ENCODE measurements around the gene PSMD8. TPM values are rescaled to one million over a fixed set of nuclear protein-coding genes. Genes with fewer than 3 reads are reported as not detected.
A peak's percentile ranks its signal among the peaks of the same experiment; 100 is the strongest.

The PSMD8 gene
- polyA plus RNA-seq, 1 experiment = 287 TPM

DNA sequence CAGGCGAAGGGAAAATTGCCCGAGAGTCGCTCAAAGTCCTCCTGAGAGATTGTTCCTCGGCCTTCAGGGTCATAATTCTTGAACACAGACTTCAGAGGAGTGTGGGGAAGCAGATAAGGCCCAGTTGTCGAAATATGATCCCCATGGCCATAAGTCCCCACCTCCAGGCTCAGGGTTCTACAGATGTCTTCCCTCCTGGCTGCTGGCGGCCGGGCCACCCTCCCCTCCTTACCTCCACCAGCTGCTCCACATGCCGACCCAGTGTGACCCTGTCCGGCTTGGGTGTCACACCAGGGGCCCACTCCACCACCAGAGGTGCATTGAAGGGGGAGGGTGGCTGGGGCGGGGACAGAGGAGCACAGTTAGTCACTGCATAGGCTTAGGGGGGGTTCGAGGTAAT, 38.6 kb downstream of the PSMD8 start:
- Histone ChIP-seq H3K9me3 (ENCODE audit: control insufficient read depth, insufficient read depth, low read length) (no peaks in the 10 kb centered on the region), H3K27ac (ENCODE audit: low read depth, low read length) (no peak overlapping the region), H3K4me3 (ENCODE audit: low read depth, low read length) (no peak overlapping the region), H3K27me3 (ENCODE audit: control insufficient read depth, insufficient read depth, low read length) (peaks cover 11% of the 10 kb centered on the region)
- no peak for DNase-seq (ENCODE audit: low read depth, low spot score)
- CTCF ChIA-PET = interaction anchor here (0.6 to 2.5 kb wide), 3 partner anchors 10 to 221 kb away, joined by 3 to 20 read pairs (median 3); partner anchors contain the start of gene FAM98C
- POLR2A ChIA-PET = no interaction called here
- no peak for TF ChIP-seq CTCF (IDR thresholded peaks at IDR 0.05; ENCODE audit: low read depth, low read length)

GRCh38 chr19:38413416-38413815, 39.0 kb downstream of the PSMD8 start:
- H3K27ac ChIP-seq (ENCODE audit: low read depth, low read length) = no peak overlapping the region
- TF ChIP-seq CTCF (IDR thresholded peaks at IDR 0.05; ENCODE audit: low read depth, low read length) = no peak
- POLR2A ChIA-PET = no interaction called here
- CTCF ChIA-PET = interaction anchor here (0.6 to 2.5 kb wide), 4 partner anchors 9 to 187 kb away, joined by 3 to 20 read pairs (median 4); partner anchors contain the start of gene FAM98C
- H3K4me3 ChIP-seq (ENCODE audit: low read depth, low read length) = no peak overlapping the region
- DNase-seq (ENCODE audit: low read depth, low spot score) = no peak
- H3K27me3 ChIP-seq (ENCODE audit: control insufficient read depth, insufficient read depth, low read length) = peaks cover 16% of the 10 kb centered on the region
- no peaks in the 10 kb centered on the region for H3K9me3 ChIP-seq (ENCODE audit: control insufficient read depth, insufficient read depth, low read length)

- no peak for TF ChIP-seq CTCF (IDR thresholded peaks at IDR 0.05; ENCODE audit: low read depth, low read length)
- H3K9me3 ChIP-seq (ENCODE audit: control insufficient read depth, insufficient read depth, low read length) = no peaks in the 10 kb centered on the region
- no peak overlapping the region for H3K27ac ChIP-seq (ENCODE audit: low read depth, low read length)
- H3K4me3 ChIP-seq (ENCODE audit: low read depth, low read length) = no peak overlapping the region
- H3K27me3 ChIP-seq (ENCODE audit: control insufficient read depth, insufficient read depth, low read length) = peaks cover 25% of the 10 kb centered on the region
- POLR2A ChIA-PET = no interaction called here
- no peak for DNase-seq (ENCODE audit: low read depth, low spot score)
- CTCF ChIA-PET = interaction anchor here (0.9 kb wide), 1 partner anchor 14 kb away, joined by 5 read pairs; the partner anchor contains the start of gene FAM98C
Measured at GRCh38 chr19:38417146-38417543, 42.8 kb downstream of the PSMD8 start.

GRCh38 chr19:38417544-38418506, 43.5 kb downstream of the PSMD8 start:
- no peaks in the 10 kb centered on the region for H3K9me3 ChIP-seq (ENCODE audit: control insufficient read depth, insufficient read depth, low read length)
- H3K27ac ChIP-seq (ENCODE audit: low read depth, low read length) = peak overlapping the region; percentile 11
- no peak for TF ChIP-seq CTCF (IDR thresholded peaks at IDR 0.05; ENCODE audit: low read depth, low read length)
- CTCF ChIA-PET = no interaction called here
- POLR2A ChIA-PET = no interaction called here
- H3K27me3 ChIP-seq (ENCODE audit: control insufficient read depth, insufficient read depth, low read length) = peaks cover 29% of the 10 kb centered on the region
- no peak for DNase-seq (ENCODE audit: low read depth, low spot score)
- no peak overlapping the region for H3K4me3 ChIP-seq (ENCODE audit: low read depth, low read length)

DNA sequence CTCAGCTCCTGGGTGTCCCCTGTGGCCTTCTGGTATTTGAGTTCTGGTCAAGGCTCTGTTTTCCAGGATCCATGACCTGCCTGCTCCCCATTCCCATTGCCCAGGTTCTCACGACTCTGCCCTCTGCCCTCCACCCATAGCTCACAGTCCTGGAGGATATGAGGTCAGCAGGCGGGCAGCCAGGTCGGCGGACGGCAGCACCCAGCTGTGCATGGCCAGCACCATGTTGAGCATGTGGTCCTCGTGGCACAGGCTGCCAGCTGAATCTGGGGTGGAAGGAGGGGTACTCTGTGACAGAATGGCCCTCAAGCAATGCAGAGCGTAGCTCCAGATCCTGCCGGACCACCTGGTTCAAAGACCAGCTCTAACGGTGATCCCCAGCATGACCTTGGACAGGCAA, 46.6 kb downstream of the PSMD8 start:
- POLR2A ChIA-PET = no interaction called here
- CTCF ChIA-PET = interaction anchor here (0.5 to 0.9 kb wide), 2 partner anchors 18 to 702 kb away, joined by 3 to 4 read pairs; partner anchors contain the start of gene FAM98C
- Histone ChIP-seq H3K9me3 (ENCODE audit: control insufficient read depth, insufficient read depth, low read length) (no peaks in the 10 kb centered on the region; the same call in 1 of the 2 replicates), H3K27me3 (ENCODE audit: control insufficient read depth, insufficient read depth, low read length) (peaks cover 29% of the 10 kb centered on the region), H3K27ac (ENCODE audit: low read depth, low read length) (no peak overlapping the region), H3K4me3 (ENCODE audit: low read depth, low read length) (no peak overlapping the region)
- TF ChIP-seq CTCF (IDR thresholded peaks at IDR 0.05; ENCODE audit: low read depth, low read length) = no peak
- DNase-seq (ENCODE audit: low read depth, low spot score) = no peak
